Measurements from ENCODE around the gene BBS7. TPM values are rescaled to one million over a fixed set of nuclear protein-coding genes. Genes with fewer than 3 reads are reported as not detected.

BBS7 gene
- total and polyA plus RNA-seq, 2 of the 13 experiments (the other 11 are each of a cell fraction or from before 2014, with no cell fraction given), result 9.0 to 15.7 TPM

DNA sequence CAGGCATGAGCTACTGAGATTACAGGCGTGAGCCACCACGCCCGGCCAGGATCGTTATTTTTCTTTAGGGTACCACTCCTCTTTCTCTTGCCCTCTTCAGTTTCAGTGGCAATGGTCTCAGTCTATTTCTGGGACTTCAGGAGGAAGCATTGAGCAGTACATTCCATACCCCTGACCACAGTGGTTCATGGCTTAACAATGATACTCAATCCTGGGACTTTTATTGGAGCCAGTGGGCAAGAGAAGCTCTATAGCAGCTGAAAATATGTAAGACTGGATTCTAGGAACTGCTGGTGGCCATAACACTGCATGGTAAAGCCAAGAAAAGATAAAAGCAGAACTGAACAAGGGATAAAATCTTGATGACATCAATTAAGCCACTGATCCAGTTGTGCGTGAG is 40.8 kb downstream of the BBS7 start (continued):
- TF ChIP-seq, protein P1, sequence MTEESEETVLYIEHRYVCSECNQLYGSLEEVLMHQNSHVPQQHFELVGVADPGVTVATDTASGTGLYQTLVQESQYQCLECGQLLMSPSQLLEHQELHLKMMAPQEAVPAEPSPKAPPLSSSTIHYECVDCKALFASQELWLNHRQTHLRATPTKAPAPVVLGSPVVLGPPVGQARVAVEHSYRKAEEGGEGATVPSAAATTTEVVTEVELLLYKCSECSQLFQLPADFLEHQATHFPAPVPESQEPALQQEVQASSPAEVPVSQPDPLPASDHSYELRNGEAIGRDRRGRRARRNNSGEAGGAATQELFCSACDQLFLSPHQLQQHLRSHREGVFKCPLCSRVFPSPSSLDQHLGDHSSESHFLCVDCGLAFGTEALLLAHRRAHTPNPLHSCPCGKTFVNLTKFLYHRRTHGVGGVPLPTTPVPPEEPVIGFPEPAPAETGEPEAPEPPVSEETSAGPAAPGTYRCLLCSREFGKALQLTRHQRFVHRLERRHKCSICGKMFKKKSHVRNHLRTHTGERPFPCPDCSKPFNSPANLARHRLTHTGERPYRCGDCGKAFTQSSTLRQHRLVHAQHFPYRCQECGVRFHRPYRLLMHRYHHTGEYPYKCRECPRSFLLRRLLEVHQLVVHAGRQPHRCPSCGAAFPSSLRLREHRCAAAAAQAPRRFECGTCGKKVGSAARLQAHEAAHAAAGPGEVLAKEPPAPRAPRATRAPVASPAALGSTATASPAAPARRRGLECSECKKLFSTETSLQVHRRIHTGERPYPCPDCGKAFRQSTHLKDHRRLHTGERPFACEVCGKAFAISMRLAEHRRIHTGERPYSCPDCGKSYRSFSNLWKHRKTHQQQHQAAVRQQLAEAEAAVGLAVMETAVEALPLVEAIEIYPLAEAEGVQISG (CRISPR knock-in tag; IDR thresholded peaks at IDR 0.05), result no peak
- TF ChIP-seq ZNF331 (CRISPR knock-in tag; IDR thresholded peaks at IDR 0.05) (no peak), TBP (CRISPR knock-in tag; IDR thresholded peaks at IDR 0.05) (no peak), ATF1 (CRISPR knock-in tag; IDR thresholded peaks at IDR 0.05) (no peak)
- TF ChIP-seq, protein P2, sequence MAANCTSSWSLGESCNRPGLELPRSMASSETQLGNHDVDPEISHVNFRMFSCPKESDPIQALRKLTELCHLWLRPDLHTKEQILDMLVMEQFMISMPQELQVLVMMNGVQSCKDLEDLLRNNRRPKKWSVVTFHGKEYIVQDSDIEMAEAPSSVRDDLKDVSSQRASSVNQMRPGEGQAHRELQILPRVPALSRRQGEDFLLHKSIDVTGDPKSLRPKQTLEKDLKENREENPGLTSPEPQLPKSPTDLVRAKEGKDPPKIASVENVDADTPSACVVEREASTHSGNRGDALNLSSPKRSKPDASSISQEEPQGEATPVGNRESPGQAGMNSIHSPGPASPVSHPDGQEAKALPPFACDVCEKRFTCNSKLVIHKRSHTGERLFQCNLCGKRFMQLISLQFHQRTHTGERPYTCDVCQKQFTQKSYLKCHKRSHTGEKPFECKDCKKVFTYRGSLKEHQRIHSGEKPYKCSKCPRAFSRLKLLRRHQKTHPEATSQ (CRISPR knock-in tag; IDR thresholded peaks at IDR 0.05; ENCODE audit: borderline replicate concordance), result no peak
- TF ChIP-seq, protein P3, sequence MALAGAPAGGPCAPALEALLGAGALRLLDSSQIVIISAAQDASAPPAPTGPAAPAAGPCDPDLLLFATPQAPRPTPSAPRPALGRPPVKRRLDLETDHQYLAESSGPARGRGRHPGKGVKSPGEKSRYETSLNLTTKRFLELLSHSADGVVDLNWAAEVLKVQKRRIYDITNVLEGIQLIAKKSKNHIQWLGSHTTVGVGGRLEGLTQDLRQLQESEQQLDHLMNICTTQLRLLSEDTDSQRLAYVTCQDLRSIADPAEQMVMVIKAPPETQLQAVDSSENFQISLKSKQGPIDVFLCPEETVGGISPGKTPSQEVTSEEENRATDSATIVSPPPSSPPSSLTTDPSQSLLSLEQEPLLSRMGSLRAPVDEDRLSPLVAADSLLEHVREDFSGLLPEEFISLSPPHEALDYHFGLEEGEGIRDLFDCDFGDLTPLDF (CRISPR knock-in tag; IDR thresholded peaks at IDR 0.05), result no peak

DNA sequence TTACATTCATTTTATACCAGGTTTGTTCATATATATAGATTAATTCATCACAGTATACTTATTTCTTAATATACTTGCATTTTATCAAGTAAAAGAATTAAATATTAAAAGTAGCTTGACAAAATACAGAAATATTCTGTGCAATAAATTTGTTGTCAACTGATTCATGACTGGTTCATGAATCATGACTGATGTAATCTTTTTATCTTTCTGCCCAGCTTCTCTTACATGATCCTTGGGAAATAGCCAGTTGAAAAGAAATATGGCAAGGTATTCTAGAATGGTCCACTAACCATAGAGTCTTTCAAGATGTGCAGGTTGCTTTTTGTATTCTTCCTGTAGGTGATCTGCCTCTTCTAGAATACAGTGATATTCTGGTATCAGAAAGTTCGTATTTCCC is 42.4 kb downstream of the BBS7 start:
- Histone ChIP-seq H3K4me3 (replicated peaks in 1 of 3; ENCODE audit: insufficient read depth in 1 of 3, low read depth in 2 of 3, low read length in 3 of 3) (no peak overlapping the region), H3K4me1 (ENCODE audit: insufficient read depth, low read length) (no peaks in the 10 kb centered on the region), H2AFZ (ENCODE audit: low read length) (no peak overlapping the region), H3K27me3 (ENCODE audit: control insufficient read depth in 1 of 2, insufficient read depth in 2 of 2, low read length in 2 of 2) (no peaks in the 10 kb centered on the region; a peak in 2 of 5 replicates), H3K4me2 (ENCODE audit: low read depth, low read length) (no peak overlapping the region), H3K27ac (ENCODE audit: extremely low read length, insufficient read depth, low read length) (no peak overlapping the region), H3K36me3 (replicated peaks in 1 of 2; ENCODE audit: control insufficient read depth in 1 of 2, insufficient read depth in 2 of 2, low read length in 2 of 2) (no peaks in the 10 kb centered on the region; a peak in 1 of 5 replicates), H3K9me3 (ENCODE audit: low read length) (no peaks in the 10 kb centered on the region), H4K20me1 (ENCODE audit: insufficient read depth, low read length) (no peaks in the 10 kb centered on the region), H3K9ac (ENCODE audit: insufficient read depth, low read depth, low read length) (no peak overlapping the region), H3K79me2 (ENCODE audit: insufficient read depth, low read length) (peaks cover 5% of the 10 kb centered on the region)
- no peak for DNase-seq (ENCODE audit: low spot score)
- WGBS (ENCODE audit: low lambda C conversion rate), result 95% methylated on average over 1 of the region's 1 CpG
- intact Hi-C loops (cut with micrococcal nuclease; ENCODE audit: unreplicated experiment) (no loop called here), in situ Hi-C loops (cut with HindIII; ENCODE audit: extremely low pct_ligation_motif_present, low pct_unique_long_range_greater_than_20kb) (no loop called here)
- no TSS peak for BruUV-seq (replicated peaks)
- POLR2A ChIA-PET, result no interaction called here
- CTCF ChIA-PET (ENCODE audit: low intra/inter-chr PET ratio, low total read pairs), result no interaction called here
- no peak for ATAC-seq
- no peak for FAIRE-seq
- no peak for TF ChIP-seq ZNF850 (CRISPR knock-in tag; conservative IDR thresholded peaks at IDR 0.05)
- TF ChIP-seq MTA1 (CRISPR knock-in tag; IDR thresholded peaks at IDR 0.05; ENCODE audit: borderline replicate concordance), result no peak
- TF ChIP-seq, protein P4, sequence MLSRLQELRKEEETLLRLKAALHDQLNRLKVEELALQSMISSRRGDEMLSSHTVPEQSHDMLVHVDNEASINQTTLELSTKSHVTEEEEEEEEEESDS (CRISPR knock-in tag; IDR thresholded peaks at IDR 0.05; ENCODE audit: borderline replicate concordance), result no peak
- TF ChIP-seq ZNF431 (CRISPR knock-in tag; IDR thresholded peaks at IDR 0.05; ENCODE audit: borderline replicate concordance, low read depth), result no peak
- TF ChIP-seq, protein P5, sequence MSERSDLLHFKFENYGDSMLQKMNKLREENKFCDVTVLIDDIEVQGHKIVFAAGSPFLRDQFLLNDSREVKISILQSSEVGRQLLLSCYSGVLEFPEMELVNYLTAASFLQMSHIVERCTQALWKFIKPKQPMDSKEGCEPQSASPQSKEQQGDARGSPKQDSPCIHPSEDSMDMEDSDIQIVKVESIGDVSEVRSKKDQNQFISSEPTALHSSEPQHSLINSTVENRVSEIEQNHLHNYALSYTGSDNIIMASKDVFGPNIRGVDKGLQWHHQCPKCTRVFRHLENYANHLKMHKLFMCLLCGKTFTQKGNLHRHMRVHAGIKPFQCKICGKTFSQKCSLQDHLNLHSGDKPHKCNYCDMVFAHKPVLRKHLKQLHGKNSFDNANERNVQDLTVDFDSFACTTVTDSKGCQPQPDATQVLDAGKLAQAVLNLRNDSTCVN (CRISPR knock-in tag; IDR thresholded peaks at IDR 0.05; ENCODE audit: borderline replicate concordance), result no peak
- TF ChIP-seq, protein P6, sequence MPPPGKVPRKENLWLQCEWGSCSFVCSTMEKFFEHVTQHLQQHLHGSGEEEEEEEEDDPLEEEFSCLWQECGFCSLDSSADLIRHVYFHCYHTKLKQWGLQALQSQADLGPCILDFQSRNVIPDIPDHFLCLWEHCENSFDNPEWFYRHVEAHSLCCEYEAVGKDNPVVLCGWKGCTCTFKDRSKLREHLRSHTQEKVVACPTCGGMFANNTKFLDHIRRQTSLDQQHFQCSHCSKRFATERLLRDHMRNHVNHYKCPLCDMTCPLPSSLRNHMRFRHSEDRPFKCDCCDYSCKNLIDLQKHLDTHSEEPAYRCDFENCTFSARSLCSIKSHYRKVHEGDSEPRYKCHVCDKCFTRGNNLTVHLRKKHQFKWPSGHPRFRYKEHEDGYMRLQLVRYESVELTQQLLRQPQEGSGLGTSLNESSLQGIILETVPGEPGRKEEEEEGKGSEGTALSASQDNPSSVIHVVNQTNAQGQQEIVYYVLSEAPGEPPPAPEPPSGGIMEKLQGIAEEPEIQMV (CRISPR knock-in tag; IDR thresholded peaks at IDR 0.05; ENCODE audit: low read depth), result no peak
- no peak for TF ChIP-seq BORCS8-MEF2B (CRISPR knock-in tag; IDR thresholded peaks at IDR 0.05)
- TF ChIP-seq SP140L (CRISPR knock-in tag; IDR thresholded peaks at IDR 0.05; ENCODE audit: borderline replicate concordance), result no peak
- no peak for TF ChIP-seq ZBTB8A (CRISPR knock-in tag; IDR thresholded peaks at IDR 0.05; ENCODE audit: borderline replicate concordance, low read depth)

Measured in HepG2 (cell line).